ENCODE data around the gene SLC39A8.

- TF ChIP-seq SMAD4 (CRISPR knock-in tag; IDR thresholded peaks at IDR 0.05) (no peak), ATF6 (CRISPR knock-in tag; IDR thresholded peaks at IDR 0.05) (no peak), ZNF416 (CRISPR knock-in tag; IDR thresholded peaks at IDR 0.05) (no peak), JUN (CRISPR knock-in tag; IDR thresholded peaks at IDR 0.05) (no peak), IRF2 (CRISPR knock-in tag; IDR thresholded peaks at IDR 0.05; ENCODE audit: borderline replicate concordance, low read depth) (no peak), ATF2 (CRISPR knock-in tag; IDR thresholded peaks at IDR 0.05; ENCODE audit: borderline replicate concordance, low read depth) (no peak), E2F1 (CRISPR knock-in tag; IDR thresholded peaks at IDR 0.05) (no peak), ATF3 (CRISPR knock-in tag; conservative IDR thresholded peaks at IDR 0.05) (no peak), HMGXB4 (CRISPR knock-in tag; IDR thresholded peaks at IDR 0.05) (no peak), NFE2L1 (CRISPR knock-in tag; IDR thresholded peaks at IDR 0.05) (no peak), CREM (CRISPR knock-in tag; IDR thresholded peaks at IDR 0.05) (no peak), RELA (CRISPR knock-in tag; IDR thresholded peaks at IDR 0.05; ENCODE audit: borderline replicate concordance) (no peak)
- TF ChIP-seq, protein P1, sequence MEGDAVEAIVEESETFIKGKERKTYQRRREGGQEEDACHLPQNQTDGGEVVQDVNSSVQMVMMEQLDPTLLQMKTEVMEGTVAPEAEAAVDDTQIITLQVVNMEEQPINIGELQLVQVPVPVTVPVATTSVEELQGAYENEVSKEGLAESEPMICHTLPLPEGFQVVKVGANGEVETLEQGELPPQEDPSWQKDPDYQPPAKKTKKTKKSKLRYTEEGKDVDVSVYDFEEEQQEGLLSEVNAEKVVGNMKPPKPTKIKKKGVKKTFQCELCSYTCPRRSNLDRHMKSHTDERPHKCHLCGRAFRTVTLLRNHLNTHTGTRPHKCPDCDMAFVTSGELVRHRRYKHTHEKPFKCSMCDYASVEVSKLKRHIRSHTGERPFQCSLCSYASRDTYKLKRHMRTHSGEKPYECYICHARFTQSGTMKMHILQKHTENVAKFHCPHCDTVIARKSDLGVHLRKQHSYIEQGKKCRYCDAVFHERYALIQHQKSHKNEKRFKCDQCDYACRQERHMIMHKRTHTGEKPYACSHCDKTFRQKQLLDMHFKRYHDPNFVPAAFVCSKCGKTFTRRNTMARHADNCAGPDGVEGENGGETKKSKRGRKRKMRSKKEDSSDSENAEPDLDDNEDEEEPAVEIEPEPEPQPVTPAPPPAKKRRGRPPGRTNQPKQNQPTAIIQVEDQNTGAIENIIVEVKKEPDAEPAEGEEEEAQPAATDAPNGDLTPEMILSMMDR (IDR thresholded peaks at IDR 0.05): no peak
These were observed 6.3 kb downstream of the SLC39A8 start for GRCh38 chr4:102339018-102339417.
